GM12873 (cell line): ENCODE measurements around the gene TASOR.

Source experiments
- CTCF ChIP-seq: IDR thresholded peaks from 2 replicates; pipeline ENCODE4 v1.5.1; 2012; ENCODE audit warnings: low read depth, mild to moderate bottlenecking, moderate library complexity, low read length, control low read depth; ENCODE audit not compliant: insufficient read depth; ENCODE audit errors: missing control alignments

TASOR gene

GRCh38 chr3:56673781-56674457 lies 9.1 kb downstream of the TASOR start:
- no peak for TF ChIP-seq CTCF

- TF ChIP-seq CTCF, result no peak
These were observed 15.0 kb downstream of the TASOR start for GRCh38 chr3:56667973-56668579.

- no peak for TF ChIP-seq CTCF
These were observed 18.2 kb downstream of the TASOR start for GRCh38 chr3:56664823-56665222.

- TF ChIP-seq CTCF, result no peak
These were observed 27.4 kb downstream of the TASOR start for GRCh38 chr3:56655709-56656108.

GRCh38 chr3:56654460-56654859 lies 28.6 kb downstream of the TASOR start:
- TF ChIP-seq CTCF, result no peak

GRCh38 chr3:56645407-56645806 lies 37.7 kb downstream of the TASOR start:
- TF ChIP-seq CTCF, result no peak

GRCh38 chr3:56633602-56634535 lies 49.2 kb downstream of the TASOR start:
- no peak for TF ChIP-seq CTCF
